ENCODE data around the gene UNC45A.

DNA sequence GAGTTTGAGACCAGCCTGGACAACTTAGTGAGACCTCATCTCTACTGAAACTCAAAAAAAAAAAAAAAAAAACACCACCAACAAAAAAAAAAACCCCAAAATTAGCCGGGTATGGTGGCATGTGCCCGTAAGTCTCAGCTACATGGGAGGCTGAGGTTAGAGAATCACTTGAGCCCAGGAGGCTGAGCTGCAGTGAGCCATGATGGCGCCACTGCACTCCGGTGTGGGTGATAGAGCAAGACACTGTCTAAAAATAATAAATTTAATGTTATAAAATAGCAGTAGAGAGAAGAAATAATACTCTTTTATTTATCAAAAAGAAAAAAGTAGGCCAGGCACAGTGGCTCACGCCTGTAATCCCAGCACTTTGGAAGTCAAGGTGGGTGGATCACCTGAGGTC, 37.0 kb downstream of the UNC45A start:
- no peak for TF ChIP-seq POLR2A (IDR thresholded peaks at IDR 0.05)
- TF ChIP-seq, protein P1, sequence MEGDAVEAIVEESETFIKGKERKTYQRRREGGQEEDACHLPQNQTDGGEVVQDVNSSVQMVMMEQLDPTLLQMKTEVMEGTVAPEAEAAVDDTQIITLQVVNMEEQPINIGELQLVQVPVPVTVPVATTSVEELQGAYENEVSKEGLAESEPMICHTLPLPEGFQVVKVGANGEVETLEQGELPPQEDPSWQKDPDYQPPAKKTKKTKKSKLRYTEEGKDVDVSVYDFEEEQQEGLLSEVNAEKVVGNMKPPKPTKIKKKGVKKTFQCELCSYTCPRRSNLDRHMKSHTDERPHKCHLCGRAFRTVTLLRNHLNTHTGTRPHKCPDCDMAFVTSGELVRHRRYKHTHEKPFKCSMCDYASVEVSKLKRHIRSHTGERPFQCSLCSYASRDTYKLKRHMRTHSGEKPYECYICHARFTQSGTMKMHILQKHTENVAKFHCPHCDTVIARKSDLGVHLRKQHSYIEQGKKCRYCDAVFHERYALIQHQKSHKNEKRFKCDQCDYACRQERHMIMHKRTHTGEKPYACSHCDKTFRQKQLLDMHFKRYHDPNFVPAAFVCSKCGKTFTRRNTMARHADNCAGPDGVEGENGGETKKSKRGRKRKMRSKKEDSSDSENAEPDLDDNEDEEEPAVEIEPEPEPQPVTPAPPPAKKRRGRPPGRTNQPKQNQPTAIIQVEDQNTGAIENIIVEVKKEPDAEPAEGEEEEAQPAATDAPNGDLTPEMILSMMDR (IDR thresholded peaks at IDR 0.05) = no peak
